Heart right ventricle (tissue), 16 donors: ENCODE results near the gene ABHD17C. TPM values are rescaled to one million over a fixed set of nuclear protein-coding genes. Genes with fewer than 3 reads are reported as not detected.

Source experiments
- ATAC-seq, 8 donors: fragments of 200-7000 bp; cut with Tn5 transposase; one replicate each; pipeline ENCODE4 v1.9.1; 2020; ENCODE audit warnings: mild to moderate bottlenecking in 8 of 8, moderate library complexity in 8 of 8, moderate number of reproducible peaks in 1 of 8
- DNase-seq, 2 donors: peaks; one replicate each; pipeline ENCODE4 v3.0.0-alpha.2; 2020
- H3K27ac ChIP-seq, 10 donors: fragments of 200-600 bp; sonication (generic) in 2 of 10; one replicate each; pipeline versions ENCODE4 v1.5.0 to v1.8.0; 2020 to 2022; ENCODE audit warnings: mild to moderate bottlenecking in 3 of 10
- H3K27me3 ChIP-seq, 7 donors: fragments of 200-600 bp; one replicate each; pipeline ENCODE4 v1.8.0; 2021 to 2022; ENCODE audit warnings: mild to moderate bottlenecking in 2 of 7
- H3K36me3 ChIP-seq, 9 donors: fragments of 200-600 bp; sonication (generic) in 1 of 9; one replicate each; pipeline versions ENCODE4 v1.5.0 to v1.8.0; 2020 to 2022; ENCODE audit warnings: mild to moderate bottlenecking in 2 of 9
- H3K4me1 ChIP-seq, 9 donors: fragments of 200-600 bp; sonication (generic) in 1 of 9; one replicate each; pipeline versions ENCODE4 v1.5.0 to v1.8.0; 2020 to 2022; ENCODE audit warnings: mild to moderate bottlenecking in 4 of 9
- H3K4me3 ChIP-seq, 10 donors: fragments of 200-600 bp; sonication (generic) in 2 of 10; one replicate each; pipeline versions ENCODE4 v1.5.0 to v1.8.0; 2020 to 2022; ENCODE audit warnings: mild to moderate bottlenecking in 7 of 10, moderate library complexity in 2 of 10
- H3K9me3 ChIP-seq, 11 donors: fragments of 200-600 bp in 10 of 11; sonication (generic) in 2 of 11; one replicate each; pipeline versions ENCODE4 v1.5.0 to v1.8.0; 2013 to 2022; ENCODE audit warnings: mild to moderate bottlenecking in 2 of 11, control low read depth in 1 of 11, moderate library complexity in 1 of 11
- CTCF ChIP-seq, 9 donors: fragments of 200-600 bp; sonication (generic) in 2 of 9; IDR thresholded peaks; one replicate each; pipeline versions ENCODE4 v1.5.0 to v1.8.0; 2021 to 2022; ENCODE audit warnings: antibody characterized with exemption in 9 of 9, mild to moderate bottlenecking in 5 of 9, moderate library complexity in 1 of 9
- WGBS, 2 donors: extraction: QIAGEN DNeasy Blood & Tissue Kit; methylation state at CpG; one replicate each; pipeline ENCODE4 v1.1.7; 2013; ENCODE audit warnings: inconsistent platforms in 1 of 2; 5-methylcytosine and 5-hydroxymethylcytosine counted together
- intact Hi-C, 10 donors: fragments of 100-400 bp; cut with DNase I; formaldehyde crosslinking; loops; one replicate each; pipeline versions ENCODE4 v1.11.1 to v1.14.2; 2022
- polyA plus RNA-seq, 2 donors: library from polyadenylated mRNA; stranded (reverse); fragments of 200-250 nt; gene quantifications; one replicate each; pipeline ENCODE4 v1.2.3, GENCODE V29; 2013
- total RNA-seq, 10 donors: library from RNA; stranded (reverse); fragmentation: NEBNext Ultra II Directional in 3 of 10; extraction: Animal tissue kit (Norgen Biotek cat#: 25700) in 3 of 10; gene quantifications; one replicate each; pipeline versions ENCODE4 v1.2.1 to v1.2.4, GENCODE V29; 2021 to 2023
- donor health status: Arrhythmogenic right ventricular cardiomyopathy.
- donor health status: ischemic (EF 13 %, LVEDD 7.1; RV severe dilation, severe dysfunction).
- donor health status: healthy with polysubstance abuse.
- donor health status: DM: no; HTN: yes; CAD: no.
- donor health status: DM: no; HTN: no; CAD: no.
- donor health status: ischemic (EF 25% LVEDD 6.9; RV normal size, moderate dysfunction).
- donor health status: ischemic (EF 25% LVEDD 5.7; RV mildly dilated, moderate dysfunction).
- donor health status: healthy.
- donor health status: DM: yes; HTN: yes; CAD: no.
- donor health status: Ischemic cardiomyopathy.
- donor health status: ischemic (EF 35%, LVEDD 5.7; RV mildly dilated, moderate dysfunction).
- donor health status: nonischemic (EF 11% LVEDD 7.7; RV severe dilation, severe dysfunction).
- donor health status: DM: yes; HTN: yes; CAD: no.
- donor health status: PGD.
- donor health status: ischemic (EF 29% LVEDD 5.4; RV normal size, mild dysfunction).
- donor health status: nonischemic (EF 23%, LVEDD 6.1; RV moderate dilation, normal function).

The ABHD17C gene
- total and polyA plus RNA-seq, 12 donors = 2.3 to 8.5 (median 4.2) TPM

- Histone ChIP-seq H3K36me3 (no peaks in the 10 kb centered on the region), H3K27ac (no peak overlapping the region), H3K27me3 (no peaks in the 10 kb centered on the region), H3K4me1 (no peaks in the 10 kb centered on the region), H3K4me3 (no peak overlapping the region), H3K9me3 (no peaks in the 10 kb centered on the region)
- DNase-seq = no peak
- ATAC-seq = no peak
- 86 to 98% methylated on average over 4 of the region's 4 CpGs for WGBS, 2 donors
- intact Hi-C loops = no loop called here
- no peak for TF ChIP-seq CTCF (IDR thresholded peaks at IDR 0.05)
Measured at GRCh38 chr15:80712956-80713355, 17.8 kb downstream of the ABHD17C start.

GRCh38 chr15:80721476-80721875 lies 26.4 kb downstream of the ABHD17C start:
- H3K27me3 ChIP-seq = no peaks in the 10 kb centered on the region
- TF ChIP-seq CTCF (IDR thresholded peaks at IDR 0.05) = no peak
- no peak overlapping the region for H3K4me3 ChIP-seq
- ATAC-seq (no peak), DNase-seq (no peak)
- H3K36me3 ChIP-seq = no peaks in the 10 kb centered on the region
- intact Hi-C loops = no loop called here
- H3K27ac ChIP-seq = no peak overlapping the region
- no peaks in the 10 kb centered on the region for H3K4me1 ChIP-seq
- 75 to 79% methylated on average over 7 of the region's 7 CpGs for WGBS, 2 donors
- peaks cover 0 to 5% (median 0%) of the 10 kb centered on the region in 11 donors for H3K9me3 ChIP-seq

- WGBS, 2 donors = 92 to 96% methylated on average over 4 of the region's 4 CpGs
Measured at GRCh38 chr15:80722811-80723210, 27.7 kb downstream of the ABHD17C start.

GRCh38 chr15:80727196-80727595 lies 32.1 kb downstream of the ABHD17C start:
- peak in 1 of 8 donors; percentile 37 for ATAC-seq

More at GRCh38 chr15:80722811-80723210, 27.7 kb downstream of the ABHD17C start:
- Histone ChIP-seq H3K4me3 (no peak overlapping the region), H3K27ac (no peak overlapping the region), H3K27me3 (no peaks in the 10 kb centered on the region), H3K36me3 (no peaks in the 10 kb centered on the region), H3K9me3 (peaks cover 0 to 5% (median 0%) of the 10 kb centered on the region in 11 donors), H3K4me1 (peaks cover 0 to 8% (median 0%) of the 10 kb centered on the region in 9 donors)
- intact Hi-C loops = no loop called here
- no peak for TF ChIP-seq CTCF (IDR thresholded peaks at IDR 0.05)
- no peak for DNase-seq
- ATAC-seq = no peak

More at GRCh38 chr15:80727196-80727595, 32.1 kb downstream of the ABHD17C start:
- Histone ChIP-seq H3K4me1 (peaks cover 0 to 15% (median 0%) of the 10 kb centered on the region in 9 donors), H3K27me3 (no peaks in the 10 kb centered on the region), H3K9me3 (peaks cover 0 to 5% (median 0%) of the 10 kb centered on the region in 11 donors), H3K27ac (peak overlapping the region in 3 of 10 donors; percentile 9 to 34 (median 25)), H3K4me3 (no peak overlapping the region), H3K36me3 (no peaks in the 10 kb centered on the region)
- intact Hi-C loops = no loop called here
- no peak for TF ChIP-seq CTCF (IDR thresholded peaks at IDR 0.05)
- DNase-seq = no peak
- 56 to 64% methylated on average over 4 of the region's 4 CpGs for WGBS, 2 donors
